ENCODE measurements around the gene SPECC1. TPM values are rescaled to one million over a fixed set of nuclear protein-coding genes. Genes with fewer than 3 reads are reported as not detected.
"Not testable (repeated sequence)": the region's sequence is repeated elsewhere in the genome, so short reads cannot be mapped to it uniquely, and the experiment has no call there.

SPECC1 gene
- total RNA-seq, 2 donors from 2014 or later, result 15.8 to 17.4 TPM

DNA sequence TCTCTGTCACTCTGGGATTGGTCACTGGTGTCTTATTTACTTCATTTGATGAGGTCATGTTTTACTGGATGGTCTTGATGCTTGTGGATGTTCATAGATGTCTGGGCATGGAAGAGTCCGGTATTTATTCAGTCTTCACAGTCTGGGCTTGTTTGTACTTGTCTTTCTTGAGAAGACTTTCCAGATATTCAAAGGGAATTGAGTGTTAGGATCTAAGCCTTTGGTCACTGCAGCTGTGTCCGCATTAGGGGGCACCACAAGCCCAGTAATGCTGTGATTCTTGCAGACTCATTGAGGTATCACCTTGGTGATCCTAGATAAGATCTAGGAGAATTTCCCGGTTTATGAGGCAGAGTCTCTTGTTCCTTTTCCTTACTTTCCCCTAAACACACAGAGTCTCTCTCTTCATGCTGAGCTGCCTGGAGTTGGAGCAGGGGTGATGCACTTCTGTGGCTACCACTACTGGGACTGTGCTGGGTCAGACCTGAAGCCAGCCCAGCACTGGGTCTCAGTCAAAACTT, 214.7 kb downstream of the SPECC1 start:
- intact Hi-C loops (cut with DNase I), result no loop called here
- Histone ChIP-seq H3K27ac (no peak overlapping the region), H3K4me3 (no peak overlapping the region), H3K4me1 (no peaks in the 10 kb centered on the region), H3K9me3 (no peaks in the 10 kb centered on the region), H3K36me3 (replicated peaks in 1 of 2; ENCODE audit: insufficient read depth in 1 of 2, low read depth in 2 of 2) (no peaks in the 10 kb centered on the region), H3K27me3 (no peaks in the 10 kb centered on the region)
- no peak for TF ChIP-seq POLR2A (IDR thresholded peaks at IDR 0.05)
- TF ChIP-seq, protein P1, sequence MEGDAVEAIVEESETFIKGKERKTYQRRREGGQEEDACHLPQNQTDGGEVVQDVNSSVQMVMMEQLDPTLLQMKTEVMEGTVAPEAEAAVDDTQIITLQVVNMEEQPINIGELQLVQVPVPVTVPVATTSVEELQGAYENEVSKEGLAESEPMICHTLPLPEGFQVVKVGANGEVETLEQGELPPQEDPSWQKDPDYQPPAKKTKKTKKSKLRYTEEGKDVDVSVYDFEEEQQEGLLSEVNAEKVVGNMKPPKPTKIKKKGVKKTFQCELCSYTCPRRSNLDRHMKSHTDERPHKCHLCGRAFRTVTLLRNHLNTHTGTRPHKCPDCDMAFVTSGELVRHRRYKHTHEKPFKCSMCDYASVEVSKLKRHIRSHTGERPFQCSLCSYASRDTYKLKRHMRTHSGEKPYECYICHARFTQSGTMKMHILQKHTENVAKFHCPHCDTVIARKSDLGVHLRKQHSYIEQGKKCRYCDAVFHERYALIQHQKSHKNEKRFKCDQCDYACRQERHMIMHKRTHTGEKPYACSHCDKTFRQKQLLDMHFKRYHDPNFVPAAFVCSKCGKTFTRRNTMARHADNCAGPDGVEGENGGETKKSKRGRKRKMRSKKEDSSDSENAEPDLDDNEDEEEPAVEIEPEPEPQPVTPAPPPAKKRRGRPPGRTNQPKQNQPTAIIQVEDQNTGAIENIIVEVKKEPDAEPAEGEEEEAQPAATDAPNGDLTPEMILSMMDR (IDR thresholded peaks at IDR 0.05), result no peak
- DNase-seq, result no peak
- ATAC-seq, result no peak
- 68 to 72% methylated on average over 3 of the region's 3 CpGs for WGBS, 2 donors

DNA sequence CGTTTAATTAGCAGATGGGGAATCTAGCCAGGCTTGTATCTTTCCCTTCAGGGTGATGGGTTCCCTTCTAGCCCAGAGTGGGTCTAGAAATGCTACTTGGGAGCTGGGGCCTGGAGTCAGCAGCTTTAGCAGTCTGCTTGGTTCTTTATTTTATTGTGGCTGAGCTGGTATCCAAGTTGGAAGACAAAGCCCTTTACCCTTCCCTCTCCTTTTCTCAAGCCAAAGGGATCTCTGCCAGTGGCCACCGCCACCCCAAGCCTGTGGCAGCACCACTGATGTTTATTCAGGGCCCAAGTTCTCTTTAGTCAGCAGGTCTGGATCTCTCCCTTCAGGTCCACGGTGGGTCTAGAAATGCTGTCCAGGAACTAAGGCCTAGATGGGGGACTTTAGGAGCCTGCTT, 215.2 kb downstream of the SPECC1 start:
- intact Hi-C loops (cut with DNase I), result no loop called here
- Histone ChIP-seq H3K9me3 (no peaks in the 10 kb centered on the region), H3K4me1 (no peaks in the 10 kb centered on the region), H3K27ac (no peak overlapping the region), H3K36me3 (replicated peaks in 1 of 2; ENCODE audit: insufficient read depth in 1 of 2, low read depth in 2 of 2) (no peaks in the 10 kb centered on the region), H3K27me3 (no peaks in the 10 kb centered on the region), H3K4me3 (no peak overlapping the region)
- DNase-seq (no peak), ATAC-seq (no peak)
- TF ChIP-seq POLR2A (IDR thresholded peaks at IDR 0.05), result no peak
- TF ChIP-seq, protein P1 (IDR thresholded peaks at IDR 0.05), result no peak
- WGBS, 2 donors, result 46 to 57% methylated on average over 3 of the region's 3 CpGs

DNA sequence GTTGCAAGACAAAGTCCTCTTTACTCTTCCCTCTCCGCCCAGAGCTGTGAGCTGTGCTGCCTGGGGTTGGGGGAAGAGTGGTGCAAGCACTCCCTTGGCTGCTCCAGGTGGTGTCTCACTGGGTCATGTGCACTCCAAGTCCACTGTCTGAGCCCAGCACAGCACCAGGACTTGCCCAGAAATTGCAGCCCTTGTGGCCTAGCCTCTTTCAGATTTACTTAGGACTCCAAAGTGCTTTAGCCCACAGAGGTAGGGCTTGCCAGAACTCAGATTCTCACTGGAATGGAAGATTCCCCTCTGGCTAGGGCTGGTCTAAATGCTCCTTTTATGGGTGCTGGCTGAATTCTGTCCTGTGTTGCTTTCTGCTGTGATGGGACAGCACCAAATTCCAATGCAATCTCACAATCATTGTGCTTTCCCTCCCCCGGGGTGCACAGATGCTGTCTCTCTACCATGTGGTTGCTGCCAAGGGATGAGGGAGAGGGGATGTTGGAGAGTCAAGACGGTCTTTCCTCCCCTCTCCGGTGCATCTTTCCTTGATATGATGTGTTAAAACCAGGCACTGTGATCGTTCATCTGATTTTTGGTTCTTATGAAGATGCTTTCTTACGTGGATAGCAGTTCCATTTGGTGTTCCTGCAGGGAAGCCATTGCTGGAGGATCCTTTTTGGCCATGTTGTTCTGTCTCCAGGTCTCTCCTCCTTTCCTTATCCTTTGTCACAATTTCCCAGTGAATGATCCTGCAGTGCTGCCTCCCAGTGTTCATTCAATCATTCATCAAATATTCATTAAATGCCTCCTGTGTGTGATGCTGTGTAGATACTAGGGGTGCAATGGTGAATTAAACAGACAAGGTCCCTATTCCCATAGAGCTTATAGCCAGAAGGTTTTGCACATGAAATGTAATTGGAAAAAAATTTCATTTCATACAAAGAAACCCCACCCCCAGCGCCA, 216.3 kb downstream of the SPECC1 start:
- no peaks in the 10 kb centered on the region for H3K9me3 ChIP-seq
- intact Hi-C loops (cut with DNase I), result no loop called here
- H3K27ac ChIP-seq, result no peak overlapping the region
- no peaks in the 10 kb centered on the region for H3K4me1 ChIP-seq
- no peaks in the 10 kb centered on the region for H3K27me3 ChIP-seq
- H3K4me3 ChIP-seq, result no peak overlapping the region
- WGBS, 2 donors, result 68 to 69% methylated on average over 7 of the region's 7 CpGs
- ATAC-seq (no peak), DNase-seq (no peak)
- H3K36me3 ChIP-seq (replicated peaks in 1 of 2; ENCODE audit: insufficient read depth in 1 of 2, low read depth in 2 of 2), result no peaks in the 10 kb centered on the region
- TF ChIP-seq, protein P1 (IDR thresholded peaks at IDR 0.05), result no peak
- no peak for TF ChIP-seq POLR2A (IDR thresholded peaks at IDR 0.05)

DNA sequence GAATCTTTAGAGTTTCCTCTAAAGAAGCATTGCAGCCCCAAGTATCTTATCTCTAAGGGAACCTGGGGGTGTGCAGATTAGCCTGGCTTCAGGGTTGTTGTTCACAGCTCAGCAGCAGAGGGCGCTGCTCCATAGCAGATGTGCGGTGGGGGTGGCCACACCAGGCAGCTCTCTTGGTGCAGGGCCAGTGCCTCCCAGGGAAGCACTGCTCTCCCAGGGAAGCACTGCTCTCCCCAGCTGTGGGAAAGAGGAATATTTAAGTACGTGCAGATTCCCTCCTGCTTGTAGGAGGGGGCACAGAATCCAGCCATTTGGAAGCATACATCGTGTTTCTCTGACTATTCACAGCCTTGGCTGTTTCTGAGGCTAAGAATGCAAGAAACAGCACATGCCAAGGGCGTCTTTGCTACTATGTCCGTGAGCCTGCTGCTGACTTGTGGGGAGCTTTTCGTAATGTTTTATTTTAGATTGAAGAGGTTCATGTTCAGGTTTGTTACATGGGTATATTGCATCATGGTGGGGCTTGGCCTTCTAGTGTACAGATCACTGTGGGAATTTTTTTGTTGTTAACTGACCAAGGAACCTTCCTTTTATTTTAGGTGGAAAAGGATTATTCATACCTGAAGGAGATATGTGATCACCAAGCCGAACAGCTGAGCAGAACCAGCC, 217.8 kb downstream of the SPECC1 start:
- TF ChIP-seq, protein P1 (IDR thresholded peaks at IDR 0.05), result peak; percentile 42 to 80 (median 73)
- TF ChIP-seq POLR2A (IDR thresholded peaks at IDR 0.05), result no peak
- no peaks in the 10 kb centered on the region for H3K36me3 ChIP-seq (replicated peaks in 1 of 2; ENCODE audit: insufficient read depth in 1 of 2, low read depth in 2 of 2)
- H3K4me1 ChIP-seq, result no peaks in the 10 kb centered on the region
- WGBS, 2 donors, result 33 to 40% methylated on average over 8 of the region's 8 CpGs
- DNase-seq (peak; percentile 74 to 86 (median 78)), ATAC-seq (peak; percentile 79)
- H3K9me3 ChIP-seq, result no peaks in the 10 kb centered on the region
- no peaks in the 10 kb centered on the region for H3K27me3 ChIP-seq
- H3K27ac ChIP-seq, result no peak overlapping the region
- H3K4me3 ChIP-seq, result no peak overlapping the region
- intact Hi-C loops (cut with DNase I), result no loop called here

DNA sequence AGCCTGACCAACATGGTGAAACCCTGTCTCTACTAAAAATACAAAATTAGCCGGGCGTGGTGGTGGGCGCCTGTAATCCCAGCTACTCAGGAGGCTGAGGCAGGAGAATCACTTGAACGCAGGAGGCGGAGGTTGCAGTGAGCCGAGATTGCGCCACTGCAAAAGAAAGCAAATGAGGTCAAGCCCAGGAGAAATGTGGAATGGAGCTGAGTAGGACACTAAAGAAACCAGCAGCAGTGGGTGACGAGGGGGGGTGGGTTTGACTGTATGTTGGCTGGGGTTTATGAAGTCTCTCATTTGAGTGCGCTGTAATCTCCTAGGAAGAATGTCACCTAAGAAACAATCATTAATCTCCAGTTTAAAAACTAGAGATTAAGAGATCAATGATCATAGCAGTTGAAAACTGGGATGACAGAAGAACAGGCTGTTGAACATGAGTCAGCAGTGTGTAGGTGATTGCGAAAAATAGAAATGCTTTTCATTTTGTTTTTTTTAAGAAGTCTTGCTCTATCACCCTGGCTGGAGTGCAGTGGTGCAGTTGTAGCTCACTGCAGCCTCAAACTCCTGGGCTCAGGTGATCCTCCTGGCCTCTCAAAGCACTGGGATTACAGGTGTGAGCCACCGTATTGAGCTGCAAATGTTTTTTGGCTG, 218.7 kb downstream of the SPECC1 start:
- H3K4me1 ChIP-seq; ATAC-seq; DNase-seq; H3K9me3 ChIP-seq; H3K27ac ChIP-seq; intact Hi-C loops (cut with DNase I); H3K36me3 ChIP-seq (replicated peaks in 1 of 2; ENCODE audit: insufficient read depth in 1 of 2, low read depth in 2 of 2); H3K27me3 ChIP-seq; H3K4me3 ChIP-seq: not testable (repeated sequence)
- 84 to 92% methylated on average over 11 of the region's 11 CpGs for WGBS, 2 donors
